ENCODE measurements around the gene NPLOC4. TPM values are rescaled to one million over a fixed set of nuclear protein-coding genes. Genes with fewer than 3 reads are reported as not detected.

Gene NPLOC4
- total and polyA plus RNA-seq, 2 donors from 2014 or later, result 41.5 to 86.4 TPM

DNA sequence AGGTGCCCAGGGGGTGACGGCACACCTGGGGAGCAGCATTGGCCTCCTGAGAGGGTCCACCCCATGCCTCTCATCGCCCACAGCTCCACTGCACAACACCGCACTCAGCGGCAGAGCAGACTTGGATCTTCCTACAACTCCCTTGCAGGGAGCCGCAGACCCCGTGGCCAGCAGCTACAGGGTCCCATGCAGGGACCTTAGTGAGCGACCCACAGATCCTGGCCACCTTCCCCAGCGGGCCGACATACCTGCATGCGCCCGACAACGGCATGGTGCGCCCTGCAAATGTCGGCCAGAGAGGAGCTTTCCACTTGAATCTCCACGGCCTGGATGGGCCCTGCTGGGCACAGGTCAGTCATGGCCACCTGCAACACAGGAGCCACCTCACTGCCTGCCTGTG lies 93.2 kb downstream of the NPLOC4 start:
- TF ChIP-seq, protein P1, sequence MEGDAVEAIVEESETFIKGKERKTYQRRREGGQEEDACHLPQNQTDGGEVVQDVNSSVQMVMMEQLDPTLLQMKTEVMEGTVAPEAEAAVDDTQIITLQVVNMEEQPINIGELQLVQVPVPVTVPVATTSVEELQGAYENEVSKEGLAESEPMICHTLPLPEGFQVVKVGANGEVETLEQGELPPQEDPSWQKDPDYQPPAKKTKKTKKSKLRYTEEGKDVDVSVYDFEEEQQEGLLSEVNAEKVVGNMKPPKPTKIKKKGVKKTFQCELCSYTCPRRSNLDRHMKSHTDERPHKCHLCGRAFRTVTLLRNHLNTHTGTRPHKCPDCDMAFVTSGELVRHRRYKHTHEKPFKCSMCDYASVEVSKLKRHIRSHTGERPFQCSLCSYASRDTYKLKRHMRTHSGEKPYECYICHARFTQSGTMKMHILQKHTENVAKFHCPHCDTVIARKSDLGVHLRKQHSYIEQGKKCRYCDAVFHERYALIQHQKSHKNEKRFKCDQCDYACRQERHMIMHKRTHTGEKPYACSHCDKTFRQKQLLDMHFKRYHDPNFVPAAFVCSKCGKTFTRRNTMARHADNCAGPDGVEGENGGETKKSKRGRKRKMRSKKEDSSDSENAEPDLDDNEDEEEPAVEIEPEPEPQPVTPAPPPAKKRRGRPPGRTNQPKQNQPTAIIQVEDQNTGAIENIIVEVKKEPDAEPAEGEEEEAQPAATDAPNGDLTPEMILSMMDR (IDR thresholded peaks at IDR 0.05; ENCODE audit: borderline replicate concordance, extremely low read depth, insufficient read depth), result no peak
- intact Hi-C loops (cut with DNase I), result no loop called here
- Histone ChIP-seq H3K9me3 (ENCODE audit: control insufficient read depth in 2 of 3, insufficient read depth in 1 of 3, low read length in 3 of 3) (no peaks in the 10 kb centered on the region), H3K9ac (ENCODE audit: low read length in 3 of 3) (no peak overlapping the region), H3K27ac (ENCODE audit: low read depth in 2 of 2, low read length in 2 of 2) (no peak overlapping the region), H3K4me1 (ENCODE audit: control insufficient read depth in 2 of 3, insufficient read depth in 2 of 3, low read depth in 1 of 3, low read length in 3 of 3) (no peaks in the 10 kb centered on the region), H3K27me3 (ENCODE audit: control insufficient read depth, insufficient read depth, low read length) (no peaks in the 10 kb centered on the region), H3K36me3 (ENCODE audit: control insufficient read depth in 2 of 3, insufficient read depth in 3 of 3, low read length in 3 of 3) (peaks cover 0 to 11% (median 8%) of the 10 kb centered on the region in 3 donors), H3K4me3 (ENCODE audit: low read length in 3 of 3) (no peak overlapping the region)
- DNase-seq (peak in 1 of 5 donors; percentile 70), FAIRE-seq (no peak)

DNA sequence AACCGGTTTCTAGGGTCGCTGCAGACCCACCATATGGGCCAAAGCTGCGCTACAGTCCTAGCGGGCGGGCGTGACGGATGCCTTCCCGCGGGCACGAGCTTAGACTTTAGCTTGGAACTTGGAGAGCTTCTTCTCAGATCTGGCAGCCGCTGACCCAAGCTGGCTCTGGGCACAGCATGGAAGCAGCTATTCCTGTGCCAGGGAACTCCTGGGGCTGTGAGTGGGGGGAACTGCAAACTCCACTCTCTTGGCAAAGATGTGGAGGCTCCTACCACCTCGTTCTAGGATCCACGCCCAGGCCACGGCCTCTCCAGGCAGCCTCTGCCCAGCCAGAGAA lies 93.6 kb downstream of the NPLOC4 start:
- TF ChIP-seq, protein P1 (IDR thresholded peaks at IDR 0.05; ENCODE audit: borderline replicate concordance, extremely low read depth, insufficient read depth), result no peak
- H3K36me3 ChIP-seq (ENCODE audit: control insufficient read depth in 2 of 3, insufficient read depth in 3 of 3, low read length in 3 of 3), result peaks cover 0 to 11% (median 8%) of the 10 kb centered on the region in 3 donors
- no peak for FAIRE-seq
- intact Hi-C loops (cut with DNase I), result no loop called here
- no peaks in the 10 kb centered on the region for H3K9me3 ChIP-seq (ENCODE audit: control insufficient read depth in 2 of 3, insufficient read depth in 1 of 3, low read length in 3 of 3)
- no peaks in the 10 kb centered on the region for H3K4me1 ChIP-seq (ENCODE audit: control insufficient read depth in 2 of 3, insufficient read depth in 2 of 3, low read depth in 1 of 3, low read length in 3 of 3)
- H3K27ac ChIP-seq (ENCODE audit: low read depth in 2 of 2, low read length in 2 of 2), result no peak overlapping the region
- no peak overlapping the region for H3K4me3 ChIP-seq (ENCODE audit: low read length in 3 of 3)
- H3K27me3 ChIP-seq (ENCODE audit: control insufficient read depth, insufficient read depth, low read length), result no peaks in the 10 kb centered on the region
- H3K9ac ChIP-seq (ENCODE audit: low read length in 3 of 3), result no peak overlapping the region
- DNase-seq, result no peak

DNA sequence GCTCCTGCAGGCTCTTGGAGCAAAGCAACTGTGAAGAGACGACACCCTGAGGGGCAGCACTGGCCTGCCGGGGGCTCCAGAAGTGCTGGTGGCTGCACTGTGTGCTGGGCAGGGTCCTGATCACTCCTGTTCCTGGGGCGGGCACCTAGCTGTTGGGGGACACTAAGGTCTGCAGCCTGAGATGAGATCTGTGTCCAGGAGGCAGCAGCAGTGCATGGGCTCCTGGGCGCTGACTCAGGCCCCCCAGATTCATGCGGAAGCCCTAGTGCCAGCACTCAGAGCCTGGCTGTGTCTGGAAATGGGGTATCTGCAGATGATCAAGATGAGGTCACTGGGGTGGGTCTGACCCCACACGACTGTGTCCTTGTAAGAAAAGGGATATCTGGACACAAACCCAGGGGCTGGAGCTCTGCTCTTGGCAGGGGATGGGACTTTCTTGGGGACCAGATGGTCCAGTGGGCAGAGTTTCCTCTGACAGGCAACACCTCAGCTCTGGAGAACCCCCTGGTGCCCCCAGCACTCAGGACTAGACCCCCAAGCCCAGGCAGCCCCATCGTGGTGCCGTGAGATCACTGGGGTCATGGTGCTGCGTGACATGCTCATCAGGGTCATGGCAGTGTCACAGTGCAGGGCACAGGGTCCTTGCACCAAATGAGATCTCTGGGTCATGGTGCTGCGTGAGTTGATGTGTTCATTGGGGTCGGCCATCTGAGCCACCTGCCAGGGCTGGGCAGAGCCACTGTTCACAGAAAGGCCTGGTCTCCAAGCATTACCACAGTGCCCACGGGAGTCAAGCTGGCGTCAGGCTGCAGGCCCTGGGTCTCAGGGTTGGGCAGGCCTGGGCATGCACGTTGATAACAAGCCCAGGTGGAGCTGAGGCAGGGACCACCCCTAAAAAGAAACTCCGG lies 94.2 kb downstream of the NPLOC4 start:
- TF ChIP-seq, protein P1 (IDR thresholded peaks at IDR 0.05; ENCODE audit: borderline replicate concordance, extremely low read depth, insufficient read depth), result no peak
- Histone ChIP-seq H3K36me3 (ENCODE audit: control insufficient read depth in 2 of 3, insufficient read depth in 3 of 3, low read length in 3 of 3) (peaks cover 0 to 11% (median 8%) of the 10 kb centered on the region in 3 donors), H3K4me1 (ENCODE audit: control insufficient read depth in 2 of 3, insufficient read depth in 2 of 3, low read depth in 1 of 3, low read length in 3 of 3) (peaks cover 0 to under 1% (median 0%) of the 10 kb centered on the region in 3 donors), H3K27ac (ENCODE audit: low read depth in 2 of 2, low read length in 2 of 2) (no peak overlapping the region), H3K9me3 (ENCODE audit: control insufficient read depth in 2 of 3, insufficient read depth in 1 of 3, low read length in 3 of 3) (no peaks in the 10 kb centered on the region), H3K9ac (ENCODE audit: low read length in 3 of 3) (no peak overlapping the region), H3K4me3 (ENCODE audit: low read length in 3 of 3) (no peak overlapping the region), H3K27me3 (ENCODE audit: control insufficient read depth, insufficient read depth, low read length) (no peaks in the 10 kb centered on the region)
- intact Hi-C loops (cut with DNase I), result no loop called here
- peak in 1 of 5 donors; percentile 53 for DNase-seq
- no peak for FAIRE-seq
